ENCODE measurements around the gene ADD1. TPM values are rescaled to one million over a fixed set of nuclear protein-coding genes. Genes with fewer than 3 reads are reported as not detected.

The ADD1 gene
- total RNA-seq, 5 donors from 2014 or later (not counting 1 experiment from before 2014, with no cell fraction given) = 241 to 274 (median 256) TPM

GRCh38 chr4:2934813-2935761 is 91.4 kb downstream of the ADD1 start:
- H3K36me3 ChIP-seq (ENCODE audit: control insufficient read depth in 2 of 2, extremely low read depth in 1 of 2, insufficient read depth in 1 of 2, low read length in 1 of 2) = peaks cover 10 to 43% of the 10 kb centered on the region in 2 donors
- POLR2A ChIA-PET = interaction anchor here in 1 of 2 donors (0.7 kb wide), 1 partner anchor 27 kb away, joined by 4 read pairs; no protein-coding TSS in a partner anchor
- H3K9me3 Mint-ChIP-seq = no peaks in the 10 kb centered on the region
- peak overlapping the region; percentile 83 for H3K27ac ChIP-seq (ENCODE audit: low read length)
- no peaks in the 10 kb centered on the region for H3K27me3 ChIP-seq (replicated peaks in 1 of 2; ENCODE audit: control insufficient read depth in 2 of 2, extremely low read depth in 1 of 2, insufficient read depth in 2 of 2, low read length in 1 of 2)
- H3K4me3 Mint-ChIP-seq = peak overlapping the region; percentile 80 to 89 (median 80)
- peak; percentile 83 to 98 (median 92) for DNase-seq
- H3K4me1 ChIP-seq (ENCODE audit: control insufficient read depth in 1 of 2, extremely low read depth in 1 of 2, insufficient read depth in 2 of 2, low read length in 2 of 2) = peaks cover 24 to 77% of the 10 kb centered on the region in 2 experiments
- H3K9me3 ChIP-seq = no peaks in the 10 kb centered on the region
- H3K27me3 Mint-ChIP-seq = no peaks in the 10 kb centered on the region
- H3K36me3 Mint-ChIP-seq = peaks cover 17% of the 10 kb centered on the region
- H3K4me1 Mint-ChIP-seq = peaks cover 46 to 58% (median 48%) of the 10 kb centered on the region in 3 donors
- peak overlapping the region; percentile 86 to 90 for H3K27ac Mint-ChIP-seq
- CTCF ChIA-PET = interaction anchor here in 1 of 2 donors (0.9 to 2.2 kb wide), 2 partner anchors 10 to 27 kb away, joined by 4 to 8 read pairs; no protein-coding TSS in a partner anchor
- H3K4me3 ChIP-seq (ENCODE audit: control insufficient read depth in 1 of 2, extremely low read depth in 1 of 2, low read length in 1 of 2) = peak overlapping the region; percentile 72 to 81
- WGBS (ENCODE audit: insufficient coverage) = 1% methylated on average over 68 of the region's 70 CpGs
- ATAC-seq (replicated peaks in 1 of 4) = peak; percentile 64 to 80 (median 66)

DNA sequence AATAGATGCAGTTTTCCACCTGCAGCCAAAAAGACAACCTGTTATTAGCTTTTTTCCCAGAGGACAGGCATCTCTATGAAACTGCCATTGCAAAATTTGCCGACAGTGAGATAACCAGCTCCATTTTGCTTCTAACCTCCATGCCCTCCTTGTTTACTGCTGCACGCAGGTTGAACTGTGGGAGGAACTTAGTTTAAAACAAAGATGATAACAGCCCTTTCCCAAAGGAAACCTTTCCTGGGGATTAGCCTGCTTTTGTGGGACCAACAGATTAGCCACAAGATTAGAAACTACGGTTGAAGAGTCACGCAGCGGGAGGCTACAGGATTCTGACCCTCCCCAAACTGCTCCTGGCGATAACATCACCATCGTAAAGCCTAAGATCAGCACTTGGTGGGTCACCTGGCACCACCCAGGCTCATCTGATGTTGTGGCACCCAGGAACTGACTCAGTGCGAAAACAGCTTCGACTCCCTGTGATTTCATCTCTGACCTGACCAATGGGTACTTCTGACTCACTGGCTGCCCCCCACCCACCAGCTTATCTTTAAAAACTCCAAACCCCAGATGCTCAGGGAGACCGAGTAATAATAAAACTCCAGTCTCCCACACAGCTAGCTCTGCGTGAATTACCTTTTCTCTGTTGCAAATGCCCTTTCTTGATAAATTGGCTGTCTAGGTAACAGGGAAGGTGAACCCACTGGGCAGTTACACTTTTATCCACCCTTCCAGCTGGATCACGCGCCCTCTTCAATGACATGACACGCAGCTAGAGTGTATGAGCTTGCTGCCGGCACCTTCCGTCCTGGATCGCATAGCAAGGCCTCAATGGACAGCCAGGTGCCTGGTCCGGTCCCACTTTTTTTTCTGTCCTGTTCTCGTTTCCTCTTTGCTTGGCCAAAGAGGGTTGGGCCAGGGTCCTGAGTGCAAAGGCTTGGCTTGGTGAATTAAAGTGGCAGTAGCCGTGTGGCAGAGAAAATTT is 92.4 kb downstream of the ADD1 start:
- Mint-ChIP-seq H3K4me1 (peaks cover 46 to 56% (median 48%) of the 10 kb centered on the region in 3 donors), H3K27ac (peak overlapping the region; percentile 86 to 90), H3K36me3 (peaks cover 24% of the 10 kb centered on the region), H3K4me3 (peak overlapping the region; percentile 80 to 89 (median 80)), H3K27me3 (no peaks in the 10 kb centered on the region), H3K9me3 (no peaks in the 10 kb centered on the region)
- peak overlapping the region; percentile 83 for H3K27ac ChIP-seq (ENCODE audit: low read length)
- 52% methylated on average over 16 of the region's 20 CpGs for WGBS (ENCODE audit: insufficient coverage)
- H3K4me3 ChIP-seq (ENCODE audit: control insufficient read depth in 1 of 2, extremely low read depth in 1 of 2, low read length in 1 of 2) = peak overlapping the region; percentile 72 to 81
- no peaks in the 10 kb centered on the region for H3K9me3 ChIP-seq
- ATAC-seq (replicated peaks in 1 of 4) = no peak
- CTCF ChIA-PET = interaction anchor here in 1 of 2 donors (0.7 to 2.2 kb wide), 4 partner anchors 9 to 26 kb away, joined by 3 to 8 read pairs (median 4); no protein-coding TSS in a partner anchor
- peaks cover 12 to 43% of the 10 kb centered on the region in 2 donors for H3K36me3 ChIP-seq (ENCODE audit: control insufficient read depth in 2 of 2, extremely low read depth in 1 of 2, insufficient read depth in 1 of 2, low read length in 1 of 2)
- H3K4me1 ChIP-seq (ENCODE audit: control insufficient read depth in 1 of 2, extremely low read depth in 1 of 2, insufficient read depth in 2 of 2, low read length in 2 of 2) = peaks cover 23 to 81% of the 10 kb centered on the region in 2 experiments
- peak in 24 of 35 experiments; percentile 34 to 77 (median 45) for DNase-seq
- no peaks in the 10 kb centered on the region for H3K27me3 ChIP-seq (replicated peaks in 1 of 2; ENCODE audit: control insufficient read depth in 2 of 2, extremely low read depth in 1 of 2, insufficient read depth in 2 of 2, low read length in 1 of 2)
- POLR2A ChIA-PET = no interaction called here

DNA sequence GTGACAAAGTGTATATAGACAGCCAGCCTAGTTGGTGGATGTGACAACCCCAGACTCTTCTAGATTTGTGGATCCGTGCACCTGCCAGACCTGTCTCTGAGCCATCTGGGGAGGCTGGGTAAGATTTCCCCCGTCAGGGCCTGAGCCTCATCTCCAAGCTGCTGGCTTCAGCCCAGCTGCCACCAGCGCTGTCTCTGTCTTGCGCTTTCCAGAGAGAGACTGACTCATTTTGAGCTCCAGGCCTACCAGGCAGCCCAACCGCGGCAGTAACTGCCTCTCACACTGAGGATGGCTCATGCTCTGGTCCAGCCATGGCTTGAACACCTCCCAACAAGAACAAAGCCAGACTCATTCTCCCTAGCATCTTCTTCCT is 93.1 kb downstream of the ADD1 start:
- no peak overlapping the region for H3K4me3 ChIP-seq (ENCODE audit: control insufficient read depth in 1 of 2, extremely low read depth in 1 of 2, low read length in 1 of 2)
- Mint-ChIP-seq H3K4me3 (peak overlapping the region; percentile 80 to 89 (median 80)), H3K4me1 (peaks cover 43 to 51% (median 44%) of the 10 kb centered on the region in 3 donors), H3K27ac (peak overlapping the region; percentile 86 to 90), H3K9me3 (no peaks in the 10 kb centered on the region), H3K27me3 (no peaks in the 10 kb centered on the region), H3K36me3 (peaks cover 28% of the 10 kb centered on the region)
- DNase-seq (peak in 2 of 35 experiments; percentile 40 to 64), ATAC-seq (replicated peaks in 1 of 4) (no peak)
- ChIA-PET CTCF (interaction anchor here in 1 of 2 donors (1.9 to 2.2 kb wide), 2 partner anchors 17 to 25 kb away, joined by 5 to 8 read pairs; no protein-coding TSS in a partner anchor), POLR2A (no interaction called here)
- no peaks in the 10 kb centered on the region for H3K9me3 ChIP-seq
- 24% methylated on average over 6 of the region's 6 CpGs for WGBS (ENCODE audit: insufficient coverage)
- H3K36me3 ChIP-seq (ENCODE audit: control insufficient read depth in 2 of 2, extremely low read depth in 1 of 2, insufficient read depth in 1 of 2, low read length in 1 of 2) = peaks cover 13 to 44% of the 10 kb centered on the region in 2 donors
- H3K27ac ChIP-seq (ENCODE audit: low read length) = peak overlapping the region; percentile 83
- H3K27me3 ChIP-seq (replicated peaks in 1 of 2; ENCODE audit: control insufficient read depth in 2 of 2, extremely low read depth in 1 of 2, insufficient read depth in 2 of 2, low read length in 1 of 2) = no peaks in the 10 kb centered on the region
- H3K4me1 ChIP-seq (ENCODE audit: control insufficient read depth in 1 of 2, extremely low read depth in 1 of 2, insufficient read depth in 2 of 2, low read length in 2 of 2) = peaks cover 18 to 81% of the 10 kb centered on the region in 2 experiments

DNA sequence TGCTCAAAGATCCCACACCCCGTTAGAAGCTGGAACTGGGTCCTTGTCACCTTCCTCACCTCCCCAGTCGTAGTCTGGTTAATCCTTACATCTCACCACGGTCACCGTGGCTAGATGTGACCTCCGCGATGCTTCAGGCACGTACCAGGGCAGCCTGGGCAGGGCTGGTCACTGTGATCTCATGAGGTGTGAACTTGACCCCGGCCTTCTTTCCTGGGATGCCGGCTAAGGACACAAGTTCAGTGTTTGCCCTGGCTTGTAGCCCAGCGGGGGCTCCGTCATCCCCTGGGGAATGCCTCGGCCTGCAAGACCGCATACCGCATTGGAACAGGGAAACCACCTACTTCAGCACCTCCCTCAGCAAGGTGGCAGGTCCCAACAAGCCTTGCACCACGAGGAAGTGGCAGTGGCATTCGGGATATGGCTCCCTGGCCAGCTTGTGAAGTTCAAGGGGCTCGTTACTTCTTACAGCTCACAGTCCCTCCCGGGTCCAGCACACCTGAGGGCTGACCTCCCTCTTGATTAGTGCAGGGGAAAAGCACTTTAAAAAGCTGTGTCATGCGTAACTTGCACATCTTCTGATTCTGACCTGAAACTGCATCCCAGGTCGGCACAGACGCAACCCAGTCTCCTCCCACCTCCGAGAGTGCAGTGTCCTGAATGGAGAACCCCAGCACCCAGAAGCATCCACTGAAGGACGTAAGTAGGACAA is 93.7 kb downstream of the ADD1 start:
- Mint-ChIP-seq H3K27ac (peak overlapping the region; percentile 86 to 90), H3K4me1 (peaks cover 38 to 49% (median 39%) of the 10 kb centered on the region in 3 donors), H3K36me3 (peaks cover 29% of the 10 kb centered on the region), H3K9me3 (no peaks in the 10 kb centered on the region), H3K27me3 (no peaks in the 10 kb centered on the region), H3K4me3 (peak overlapping the region; percentile 80 to 89 (median 80))
- H3K36me3 ChIP-seq (ENCODE audit: control insufficient read depth in 2 of 2, extremely low read depth in 1 of 2, insufficient read depth in 1 of 2, low read length in 1 of 2) = peaks cover 19 to 50% of the 10 kb centered on the region in 2 donors
- H3K9me3 ChIP-seq = no peaks in the 10 kb centered on the region
- no peaks in the 10 kb centered on the region for H3K27me3 ChIP-seq (replicated peaks in 1 of 2; ENCODE audit: control insufficient read depth in 2 of 2, extremely low read depth in 1 of 2, insufficient read depth in 2 of 2, low read length in 1 of 2)
- H3K27ac ChIP-seq (ENCODE audit: low read length) = peak overlapping the region; percentile 83
- H3K4me1 ChIP-seq (ENCODE audit: control insufficient read depth in 1 of 2, extremely low read depth in 1 of 2, insufficient read depth in 2 of 2, low read length in 2 of 2) = peaks cover 16 to 81% of the 10 kb centered on the region in 2 experiments
- 51% methylated on average over 16 of the region's 23 CpGs for WGBS (ENCODE audit: insufficient coverage)
- DNase-seq = peak in 3 of 35 experiments; percentile 12 to 65 (median 20)
- ATAC-seq (replicated peaks in 1 of 4) = no peak
- ChIA-PET POLR2A (no interaction called here), CTCF (interaction anchor here in 1 of 2 donors (1.9 to 2.2 kb wide), 2 partner anchors 17 to 25 kb away, joined by 5 to 8 read pairs; no protein-coding TSS in a partner anchor)
- no peak overlapping the region for H3K4me3 ChIP-seq (ENCODE audit: control insufficient read depth in 1 of 2, extremely low read depth in 1 of 2, low read length in 1 of 2)

DNA sequence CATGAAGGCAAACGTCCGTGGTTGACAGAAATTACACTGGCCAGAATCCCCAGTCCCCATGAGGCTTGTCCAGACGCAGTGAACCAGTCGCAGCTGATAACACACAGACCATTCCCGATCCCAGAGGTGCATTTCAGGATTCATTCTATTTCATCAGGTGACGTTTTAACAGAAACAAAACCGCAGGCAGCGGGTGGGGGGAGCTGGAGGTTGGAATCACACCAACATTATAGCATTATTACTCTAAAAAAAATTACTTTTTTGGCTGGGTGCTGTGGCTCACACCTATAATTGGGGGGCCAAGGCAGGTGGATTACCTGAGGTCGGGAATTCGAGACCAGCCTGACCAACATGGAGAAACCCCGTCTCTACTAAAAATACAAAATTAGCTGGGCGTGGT is 94.3 kb downstream of the ADD1 start:
- Mint-ChIP-seq H3K36me3 (peaks cover 33% of the 10 kb centered on the region), H3K27me3 (no peaks in the 10 kb centered on the region), H3K9me3 (no peaks in the 10 kb centered on the region), H3K4me1 (peaks cover 34 to 48% (median 35%) of the 10 kb centered on the region in 3 donors), H3K4me3 (no peak overlapping the region), H3K27ac (no peak overlapping the region)
- no peaks in the 10 kb centered on the region for H3K9me3 ChIP-seq
- peak in 1 of 35 experiments; percentile 12 for DNase-seq
- H3K4me1 ChIP-seq (ENCODE audit: control insufficient read depth in 1 of 2, extremely low read depth in 1 of 2, insufficient read depth in 2 of 2, low read length in 2 of 2) = peaks cover 11 to 81% of the 10 kb centered on the region in 2 experiments
- no peak for ATAC-seq (replicated peaks in 1 of 4)
- ChIA-PET CTCF (no interaction called here), POLR2A (interaction anchor here in 1 of 2 donors (0.7 kb wide), 1 partner anchor 77 kb away, joined by 3 read pairs; no protein-coding TSS in a partner anchor)
- peaks cover 20 to 56% of the 10 kb centered on the region in 2 donors for H3K36me3 ChIP-seq (ENCODE audit: control insufficient read depth in 2 of 2, extremely low read depth in 1 of 2, insufficient read depth in 1 of 2, low read length in 1 of 2)
- 74% methylated on average over 5 of the region's 12 CpGs for WGBS (ENCODE audit: insufficient coverage)
- H3K4me3 ChIP-seq (ENCODE audit: control insufficient read depth in 1 of 2, extremely low read depth in 1 of 2, low read length in 1 of 2) = no peak overlapping the region
- peak overlapping the region; percentile 83 for H3K27ac ChIP-seq (ENCODE audit: low read length)
- H3K27me3 ChIP-seq (replicated peaks in 1 of 2; ENCODE audit: control insufficient read depth in 2 of 2, extremely low read depth in 1 of 2, insufficient read depth in 2 of 2, low read length in 1 of 2) = no peaks in the 10 kb centered on the region
